ENCODE results near the gene CDC42EP4. TPM values are rescaled to one million over a fixed set of nuclear protein-coding genes. Genes with fewer than 3 reads are reported as not detected.

Gene CDC42EP4
- total and polyA plus RNA-seq, 10 of the 15 experiments (the other 5 are each of a cell fraction or from before 2014, with no cell fraction given): 0.05 to 7.1 (median 2.7) TPM

DNA sequence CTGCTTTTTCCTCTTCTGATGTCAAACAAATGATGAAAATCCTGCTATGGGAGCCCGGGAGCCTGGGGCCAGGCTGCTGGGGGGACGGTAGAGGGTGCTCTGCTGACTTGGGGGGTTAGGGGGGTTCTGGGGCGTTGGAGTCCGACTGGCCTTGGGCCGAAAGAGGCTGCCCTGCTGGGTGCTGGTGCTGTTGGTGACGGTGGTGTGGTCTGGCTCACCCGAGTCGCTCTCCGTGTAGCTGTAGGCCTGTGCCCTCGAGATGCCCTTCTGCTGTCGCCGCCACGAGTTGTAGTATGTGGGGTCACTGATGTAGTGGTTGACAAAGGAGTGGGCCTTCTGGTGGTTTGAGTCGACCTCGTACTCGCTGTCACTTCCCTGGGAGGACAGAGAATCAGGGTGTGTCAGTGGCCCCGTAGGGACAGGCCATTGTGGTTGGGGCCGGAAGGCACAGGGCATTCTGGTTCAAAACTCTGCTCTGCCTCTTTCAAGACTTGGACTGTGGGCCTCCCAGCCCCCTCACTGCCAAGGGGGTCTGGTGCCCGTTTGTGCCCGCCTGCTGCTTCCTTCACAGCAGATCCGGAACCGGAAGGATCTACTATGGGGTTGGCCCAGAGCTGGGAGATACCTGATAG lies 26.9 kb upstream of the CDC42EP4 start:
- no peaks in the 10 kb centered on the region for H3K9me3 ChIP-seq (replicated peaks; ENCODE audit: control insufficient read depth, insufficient read depth, low read length)
- H3K36me3 ChIP-seq (ENCODE audit: control insufficient read depth in 2 of 2, insufficient read depth in 2 of 2, low read length in 1 of 2): no peaks in the 10 kb centered on the region
- H4K20me1 ChIP-seq (ENCODE audit: control insufficient read depth, insufficient read depth): no peaks in the 10 kb centered on the region
- no peak overlapping the region for H3K4me2 ChIP-seq (ENCODE audit: control insufficient read depth, insufficient read depth)
- no peaks in the 10 kb centered on the region for H3K79me2 ChIP-seq (ENCODE audit: control insufficient read depth, insufficient read depth, low read length)
- H3K27me3 ChIP-seq (replicated peaks in 1 of 2; ENCODE audit: control insufficient read depth in 2 of 2, insufficient read depth in 2 of 2, low read length in 1 of 2): no peaks in the 10 kb centered on the region
- no peak overlapping the region for H3K4me3 ChIP-seq
- ChIA-PET POLR2A (no interaction called here), RAD21 (ENCODE audit: unreplicated experiment) (interaction anchor here (0.8 to 1.5 kb wide), 3 partner anchors 16 to 26 kb away, joined by 3 to 5 read pairs (median 3); no protein-coding TSS in a partner anchor), CTCF (no interaction called here), SMC1A (ENCODE audit: uncharacterized antibody, unreplicated experiment) (interaction anchor here (1.0 to 2.1 kb wide), 3 partner anchors 21 to 71 kb away, joined by 4 to 9 read pairs (median 4); no protein-coding TSS in a partner anchor)
- in situ Hi-C loops (cut with MboI) (no loop called here), intact Hi-C loops (cut with micrococcal nuclease; ENCODE audit: unreplicated experiment) (no loop called here)
- ATAC-seq (no peak), FAIRE-seq (no peak), DNase-seq (ENCODE audit: low read depth, low spot score) (no peak)
- BruUV-seq (replicated peaks): no TSS peak
- 54% methylated on average over 22 of the region's 22 CpGs for WGBS (ENCODE audit: insufficient coverage, insufficient replicate concordance, low lambda C conversion rate, missing lambda C conversion rate)
- no peak overlapping the region for H3K27ac ChIP-seq (ENCODE audit: control insufficient read depth, insufficient read depth)
- H3K9ac ChIP-seq (ENCODE audit: control insufficient read depth, insufficient read depth, low read length): no peak overlapping the region
- H3K4me1 ChIP-seq (ENCODE audit: control insufficient read depth, insufficient read depth, low read length): no peaks in the 10 kb centered on the region
- no peak overlapping the region for H2AFZ ChIP-seq (ENCODE audit: control insufficient read depth, low read depth, low read length)
- no peak for TF ChIP-seq BCL11A (IDR thresholded peaks at IDR 0.05; ENCODE audit: low read depth, low read length)
- no peak for TF ChIP-seq SP1 (IDR thresholded peaks at IDR 0.05; ENCODE audit: low read depth, low read length)
- no peak for TF ChIP-seq NFIC (IDR thresholded peaks at IDR 0.05; ENCODE audit: low read depth, low read length)
- no peak for TF ChIP-seq JUND (IDR thresholded peaks at IDR 0.05; ENCODE audit: low read depth, low read length)
- no peak for TF ChIP-seq SPI1 (IDR thresholded peaks at IDR 0.05; ENCODE audit: borderline replicate concordance, insufficient read depth, low read depth, low read length)
- no peak for TF ChIP-seq ETV6 (conservative IDR thresholded peaks at IDR 0.05 in 1 of 2, IDR thresholded peaks at IDR 0.05 in 1 of 2; ENCODE audit: borderline replicate concordance in 1 of 2, low read depth in 1 of 2)
- no peak for TF ChIP-seq IKZF2 (IDR thresholded peaks at IDR 0.05)
- TF ChIP-seq, protein P1, sequence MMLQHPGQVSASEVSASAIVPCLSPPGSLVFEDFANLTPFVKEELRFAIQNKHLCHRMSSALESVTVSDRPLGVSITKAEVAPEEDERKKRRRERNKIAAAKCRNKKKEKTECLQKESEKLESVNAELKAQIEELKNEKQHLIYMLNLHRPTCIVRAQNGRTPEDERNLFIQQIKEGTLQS (IDR thresholded peaks at IDR 0.05; ENCODE audit: borderline replicate concordance, extremely low read depth, low read depth, low read length): no peak
- no peak for TF ChIP-seq NFYB (IDR thresholded peaks at IDR 0.05; ENCODE audit: insufficient read depth, low read depth, low read length)
- TF ChIP-seq, protein P2, sequence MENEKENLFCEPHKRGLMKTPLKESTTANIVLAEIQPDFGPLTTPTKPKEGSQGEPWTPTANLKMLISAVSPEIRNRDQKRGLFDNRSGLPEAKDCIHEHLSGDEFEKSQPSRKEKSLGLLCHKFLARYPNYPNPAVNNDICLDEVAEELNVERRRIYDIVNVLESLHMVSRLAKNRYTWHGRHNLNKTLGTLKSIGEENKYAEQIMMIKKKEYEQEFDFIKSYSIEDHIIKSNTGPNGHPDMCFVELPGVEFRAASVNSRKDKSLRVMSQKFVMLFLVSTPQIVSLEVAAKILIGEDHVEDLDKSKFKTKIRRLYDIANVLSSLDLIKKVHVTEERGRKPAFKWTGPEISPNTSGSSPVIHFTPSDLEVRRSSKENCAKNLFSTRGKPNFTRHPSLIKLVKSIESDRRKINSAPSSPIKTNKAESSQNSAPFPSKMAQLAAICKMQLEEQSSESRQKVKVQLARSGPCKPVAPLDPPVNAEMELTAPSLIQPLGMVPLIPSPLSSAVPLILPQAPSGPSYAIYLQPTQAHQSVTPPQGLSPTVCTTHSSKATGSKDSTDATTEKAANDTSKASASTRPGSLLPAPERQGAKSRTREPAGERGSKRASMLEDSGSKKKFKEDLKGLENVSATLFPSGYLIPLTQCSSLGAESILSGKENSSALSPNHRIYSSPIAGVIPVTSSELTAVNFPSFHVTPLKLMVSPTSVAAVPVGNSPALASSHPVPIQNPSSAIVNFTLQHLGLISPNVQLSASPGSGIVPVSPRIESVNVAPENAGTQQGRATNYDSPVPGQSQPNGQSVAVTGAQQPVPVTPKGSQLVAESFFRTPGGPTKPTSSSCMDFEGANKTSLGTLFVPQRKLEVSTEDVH (IDR thresholded peaks at IDR 0.05; ENCODE audit: low read depth, partially characterized antibody): no peak
- TF ChIP-seq, protein P3, sequence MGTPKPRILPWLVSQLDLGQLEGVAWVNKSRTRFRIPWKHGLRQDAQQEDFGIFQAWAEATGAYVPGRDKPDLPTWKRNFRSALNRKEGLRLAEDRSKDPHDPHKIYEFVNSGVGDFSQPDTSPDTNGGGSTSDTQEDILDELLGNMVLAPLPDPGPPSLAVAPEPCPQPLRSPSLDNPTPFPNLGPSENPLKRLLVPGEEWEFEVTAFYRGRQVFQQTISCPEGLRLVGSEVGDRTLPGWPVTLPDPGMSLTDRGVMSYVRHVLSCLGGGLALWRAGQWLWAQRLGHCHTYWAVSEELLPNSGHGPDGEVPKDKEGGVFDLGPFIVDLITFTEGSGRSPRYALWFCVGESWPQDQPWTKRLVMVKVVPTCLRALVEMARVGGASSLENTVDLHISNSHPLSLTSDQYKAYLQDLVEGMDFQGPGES (IDR thresholded peaks at IDR 0.05): no peak
- TF ChIP-seq, protein P4, sequence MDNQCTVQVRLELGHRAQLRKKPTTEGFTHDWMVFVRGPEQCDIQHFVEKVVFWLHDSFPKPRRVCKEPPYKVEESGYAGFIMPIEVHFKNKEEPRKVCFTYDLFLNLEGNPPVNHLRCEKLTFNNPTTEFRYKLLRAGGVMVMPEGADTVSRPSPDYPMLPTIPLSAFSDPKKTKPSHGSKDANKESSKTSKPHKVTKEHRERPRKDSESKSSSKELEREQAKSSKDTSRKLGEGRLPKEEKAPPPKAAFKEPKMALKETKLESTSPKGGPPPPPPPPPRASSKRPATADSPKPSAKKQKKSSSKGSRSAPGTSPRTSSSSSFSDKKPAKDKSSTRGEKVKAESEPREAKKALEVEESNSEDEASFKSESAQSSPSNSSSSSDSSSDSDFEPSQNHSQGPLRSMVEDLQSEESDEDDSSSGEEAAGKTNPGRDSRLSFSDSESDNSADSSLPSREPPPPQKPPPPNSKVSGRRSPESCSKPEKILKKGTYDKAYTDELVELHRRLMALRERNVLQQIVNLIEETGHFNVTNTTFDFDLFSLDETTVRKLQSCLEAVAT (IDR thresholded peaks at IDR 0.05): no peak
- TF ChIP-seq, protein P5, sequence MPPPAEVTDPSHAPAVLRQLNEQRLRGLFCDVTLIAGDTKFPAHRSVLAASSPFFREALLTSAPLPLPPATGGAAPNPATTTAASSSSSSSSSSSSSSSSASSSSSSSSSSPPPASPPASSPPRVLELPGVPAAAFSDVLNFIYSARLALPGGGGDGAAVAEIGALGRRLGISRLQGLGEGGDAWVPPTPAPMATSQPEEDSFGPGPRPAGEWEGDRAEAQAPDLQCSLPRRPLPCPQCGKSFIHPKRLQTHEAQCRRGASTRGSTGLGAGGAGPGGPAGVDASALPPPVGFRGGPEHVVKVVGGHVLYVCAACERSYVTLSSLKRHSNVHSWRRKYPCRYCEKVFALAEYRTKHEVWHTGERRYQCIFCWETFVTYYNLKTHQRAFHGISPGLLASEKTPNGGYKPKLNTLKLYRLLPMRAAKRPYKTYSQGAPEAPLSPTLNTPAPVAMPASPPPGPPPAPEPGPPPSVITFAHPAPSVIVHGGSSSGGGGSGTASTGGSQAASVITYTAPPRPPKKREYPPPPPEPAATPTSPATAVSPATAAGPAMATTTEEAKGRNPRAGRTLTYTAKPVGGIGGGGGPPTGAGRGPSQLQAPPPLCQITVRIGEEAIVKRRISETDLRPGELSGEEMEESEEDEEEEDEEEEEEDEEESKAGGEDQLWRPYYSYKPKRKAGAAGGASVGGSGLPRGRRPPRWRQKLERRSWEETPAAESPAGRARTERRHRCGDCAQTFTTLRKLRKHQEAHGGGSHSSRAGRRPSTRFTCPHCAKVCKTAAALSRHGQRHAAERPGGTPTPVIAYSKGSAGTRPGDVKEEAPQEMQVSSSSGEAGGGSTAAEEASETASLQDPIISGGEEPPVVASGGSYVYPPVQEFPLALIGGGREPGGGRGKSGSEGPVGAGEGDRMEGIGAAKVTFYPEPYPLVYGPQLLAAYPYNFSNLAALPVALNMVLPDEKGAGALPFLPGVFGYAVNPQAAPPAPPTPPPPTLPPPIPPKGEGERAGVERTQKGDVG (CRISPR knock-in tag; IDR thresholded peaks at IDR 0.05): no peak

All from GM12878 (cell line).